Endothelial cell (in vitro differentiated cells): Measurements from ENCODE around the gene TMEM217. TPM values are rescaled to one million over a fixed set of nuclear protein-coding genes. Genes with fewer than 3 reads are reported as not detected.

Experiments
- DNase-seq: peaks from one replicate; pipeline ENCODE4 v3.0.0; 2021; ENCODE audit warnings: low spot score
- H3K27ac Mint-ChIP-seq: one replicate; pipeline ENCODE4 v1.8.0; 2021; ENCODE audit warnings: mixed read lengths, inconsistent platforms; ENCODE audit not compliant: unreplicated experiment
- H3K27me3 Mint-ChIP-seq: one replicate; pipeline ENCODE4 v1.8.0; 2021; ENCODE audit warnings: mild to moderate bottlenecking, moderate library complexity, mixed read lengths, inconsistent platforms; ENCODE audit not compliant: unreplicated experiment
- H3K36me3 Mint-ChIP-seq: one replicate; pipeline ENCODE4 v1.8.0; 2021; ENCODE audit warnings: mild to moderate bottlenecking, low read depth, mixed read lengths, inconsistent platforms; ENCODE audit not compliant: unreplicated experiment
- H3K4me1 Mint-ChIP-seq: one replicate; pipeline ENCODE4 v1.8.0; 2021; ENCODE audit warnings: mild to moderate bottlenecking, mixed read lengths, inconsistent platforms; ENCODE audit not compliant: unreplicated experiment
- H3K4me3 Mint-ChIP-seq: one replicate; pipeline ENCODE4 v1.8.0; 2021; ENCODE audit warnings: mild to moderate bottlenecking, mixed read lengths, inconsistent platforms; ENCODE audit not compliant: unreplicated experiment
- H3K9me3 Mint-ChIP-seq: one replicate; pipeline ENCODE4 v1.8.0; 2021; ENCODE audit warnings: mixed read lengths, inconsistent platforms; ENCODE audit not compliant: unreplicated experiment
- CTCF ChIP-seq: fragments of 200-600 bp; sonication (generic); IDR thresholded peaks from one replicate; pipeline ENCODE4 v1.5.0; 2021; ENCODE audit warnings: antibody characterized with exemption; ENCODE audit not compliant: unreplicated experiment
- total RNA-seq: library from RNA; stranded (reverse); fragmentation: NEBNext Ultra II Directional; extraction: Animal tissue kit (Norgen Biotek cat#: 25700); gene quantifications from one replicate; pipeline ENCODE4 v1.2.1, GENCODE V29; 2021; ENCODE audit not compliant: unreplicated experiment

TMEM217 gene
- total RNA-seq, 1 donor from 2014 or later, result 5.4 TPM

GRCh38 chr6:37241131-37241530 lies 16.8 kb downstream of the TMEM217 start:
- Mint-ChIP-seq H3K27ac (no peak overlapping the region), H3K27me3 (no peaks in the 10 kb centered on the region)
- TF ChIP-seq CTCF, result no peak

DNA sequence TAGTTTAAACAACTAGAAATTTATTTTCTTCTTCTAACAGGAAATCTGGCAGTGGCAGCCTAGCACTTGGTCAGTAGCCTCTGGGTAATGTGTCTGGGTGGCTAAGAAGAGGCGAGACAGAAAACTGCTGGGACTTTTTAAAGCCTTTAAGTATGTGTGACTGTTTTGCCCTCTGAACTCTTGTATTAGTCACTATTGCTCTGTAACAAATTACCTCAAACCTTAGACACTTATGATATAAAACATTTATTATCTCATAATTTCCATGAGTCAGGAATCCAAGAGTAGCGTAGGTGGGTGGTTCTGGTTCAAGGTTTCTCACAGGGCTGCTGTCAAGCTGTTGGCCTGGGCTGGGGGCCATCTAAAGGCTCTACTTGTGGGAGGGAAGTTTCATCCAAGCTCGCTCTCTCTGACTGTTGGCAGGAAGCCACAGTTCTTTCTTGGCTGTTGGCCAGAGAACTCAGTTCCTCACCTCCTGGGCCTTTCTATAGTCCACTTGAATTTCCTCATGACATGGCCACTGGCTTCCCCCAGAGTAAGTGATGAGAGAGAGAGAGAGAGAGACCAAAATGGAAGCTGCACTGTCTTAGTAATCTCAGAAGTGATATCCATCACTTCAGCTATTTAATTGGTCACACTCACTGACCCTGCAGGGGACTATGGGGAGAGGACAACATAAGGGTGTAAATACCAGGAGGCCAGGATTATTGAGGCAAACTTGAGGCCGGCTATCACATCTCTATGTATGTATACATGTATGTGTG lies 17.8 kb downstream of the TMEM217 start:
- Mint-ChIP-seq H3K9me3 (no peaks in the 10 kb centered on the region), H3K4me3 (no peak overlapping the region), H3K36me3 (no peaks in the 10 kb centered on the region), H3K27me3 (no peaks in the 10 kb centered on the region), H3K27ac (no peak overlapping the region), H3K4me1 (peaks cover 8% of the 10 kb centered on the region)
- no peak for TF ChIP-seq CTCF
- no peak for DNase-seq

More at GRCh38 chr6:37241131-37241530, 16.8 kb downstream of the TMEM217 start:
- no peak overlapping the region for H3K4me3 Mint-ChIP-seq
- no peak for DNase-seq
- peaks cover 8% of the 10 kb centered on the region for H3K4me1 Mint-ChIP-seq
- no peaks in the 10 kb centered on the region for H3K36me3 Mint-ChIP-seq
- no peaks in the 10 kb centered on the region for H3K9me3 Mint-ChIP-seq

- H3K36me3 Mint-ChIP-seq, result no peaks in the 10 kb centered on the region
- H3K27me3 Mint-ChIP-seq, result no peaks in the 10 kb centered on the region
- peaks cover 8% of the 10 kb centered on the region for H3K4me1 Mint-ChIP-seq
- DNase-seq, result no peak
- H3K27ac Mint-ChIP-seq, result no peak overlapping the region
- no peak for TF ChIP-seq CTCF
- H3K4me3 Mint-ChIP-seq, result no peak overlapping the region
- H3K9me3 Mint-ChIP-seq, result no peaks in the 10 kb centered on the region
Measured at GRCh38 chr6:37239526-37239925, 18.4 kb downstream of the TMEM217 start.

- no peak for DNase-seq
- Mint-ChIP-seq H3K36me3 (no peaks in the 10 kb centered on the region), H3K4me3 (no peak overlapping the region), H3K9me3 (no peaks in the 10 kb centered on the region), H3K27me3 (no peaks in the 10 kb centered on the region), H3K27ac (no peak overlapping the region), H3K4me1 (peaks cover 8% of the 10 kb centered on the region)
- TF ChIP-seq CTCF, result no peak
Measured at GRCh38 chr6:37238381-37238780, 19.6 kb downstream of the TMEM217 start.

DNA sequence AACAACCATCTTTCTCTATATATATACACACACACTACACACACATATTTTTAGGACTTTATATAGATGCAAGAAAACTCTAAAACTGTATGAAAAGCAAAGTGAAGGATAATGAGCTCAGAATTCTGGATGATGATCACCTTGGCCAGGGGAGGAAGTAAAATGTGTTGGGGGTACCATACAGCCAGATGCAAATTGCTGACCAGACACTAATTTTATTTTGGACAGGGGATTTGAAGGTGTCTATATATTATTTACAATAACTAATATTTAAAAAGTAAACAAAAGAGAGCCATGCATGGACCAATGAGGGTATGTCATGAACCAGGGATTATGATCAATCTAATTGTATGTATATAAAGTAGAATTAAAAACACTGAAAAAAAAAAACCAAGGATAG lies 20.2 kb downstream of the TMEM217 start:
- H3K36me3 Mint-ChIP-seq, result no peaks in the 10 kb centered on the region
- TF ChIP-seq CTCF, result no peak
- H3K9me3 Mint-ChIP-seq, result no peaks in the 10 kb centered on the region
- H3K27me3 Mint-ChIP-seq, result no peaks in the 10 kb centered on the region
- H3K4me3 Mint-ChIP-seq, result no peak overlapping the region
- H3K27ac Mint-ChIP-seq, result no peak overlapping the region
- peaks cover 13% of the 10 kb centered on the region for H3K4me1 Mint-ChIP-seq
- DNase-seq, result no peak
